Activated T-cell treated with anti-CD3 and anti-CD28 coated beads for 1 hour (primary cell): Measurements from ENCODE around the gene FCSK.
"Not testable (repeated sequence)": the region's sequence is repeated elsewhere in the genome, so short reads cannot be mapped to it uniquely, and the experiment has no call there.

Experiments used
- DNase-seq: peaks from one replicate; pipeline ENCODE4 v3.0.0-alpha.2; 2020; ENCODE audit warnings: low read depth

FCSK gene

DNA sequence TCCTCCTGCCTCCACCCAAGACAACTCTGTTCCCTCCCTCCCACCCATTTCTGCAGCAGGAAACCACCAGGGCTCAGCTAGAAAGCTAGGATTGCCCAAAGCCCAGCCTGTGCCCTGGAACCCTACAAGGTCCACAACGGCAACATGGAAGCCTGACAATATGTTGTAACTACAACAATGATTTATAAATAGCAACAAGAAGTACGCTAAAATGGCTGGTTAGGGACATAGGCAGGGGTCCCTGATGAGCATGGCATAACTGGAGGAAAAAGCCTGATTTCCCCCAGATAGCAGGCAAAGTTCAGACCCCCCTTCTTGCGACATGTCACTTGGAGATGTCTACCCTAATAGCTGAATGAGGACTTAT, 22.1 kb upstream of the FCSK start:
- DNase-seq = no peak

DNA sequence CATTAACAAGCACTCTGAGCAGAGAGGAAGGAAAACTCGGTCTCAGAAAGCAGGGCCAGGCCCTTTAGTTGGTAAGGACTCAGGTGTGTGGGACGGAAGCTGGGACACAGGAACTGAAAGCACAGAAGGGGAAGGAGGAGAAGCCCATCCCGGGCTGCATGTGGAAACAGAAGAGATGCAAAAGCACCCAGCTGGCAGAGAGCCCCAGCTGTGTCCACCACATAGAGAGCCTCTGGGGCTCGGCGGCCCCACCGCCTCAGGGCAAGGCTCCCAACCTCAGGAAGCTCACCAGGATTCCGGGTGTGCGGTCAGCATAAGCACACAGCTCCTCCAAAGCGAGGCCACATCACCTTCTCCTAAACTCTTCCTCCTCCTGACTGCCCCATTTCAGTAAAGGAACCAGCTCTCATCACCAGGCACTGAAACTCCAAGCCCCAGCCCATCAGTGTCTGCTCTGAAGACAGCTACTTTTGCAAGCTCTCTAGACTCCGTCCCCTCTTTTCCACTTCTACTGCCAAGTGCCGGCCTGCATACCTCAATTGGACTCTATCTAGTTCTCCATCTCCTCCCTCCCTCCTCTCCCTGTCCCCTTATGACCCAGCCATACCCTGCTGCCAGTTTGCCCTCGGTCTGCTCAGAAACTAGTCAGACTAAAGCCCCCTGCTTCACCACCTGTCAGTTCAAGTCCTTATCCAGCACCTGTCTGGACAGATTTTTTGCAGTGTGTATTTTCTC, 21.5 kb upstream of the FCSK start:
- DNase-seq = no peak

DNA sequence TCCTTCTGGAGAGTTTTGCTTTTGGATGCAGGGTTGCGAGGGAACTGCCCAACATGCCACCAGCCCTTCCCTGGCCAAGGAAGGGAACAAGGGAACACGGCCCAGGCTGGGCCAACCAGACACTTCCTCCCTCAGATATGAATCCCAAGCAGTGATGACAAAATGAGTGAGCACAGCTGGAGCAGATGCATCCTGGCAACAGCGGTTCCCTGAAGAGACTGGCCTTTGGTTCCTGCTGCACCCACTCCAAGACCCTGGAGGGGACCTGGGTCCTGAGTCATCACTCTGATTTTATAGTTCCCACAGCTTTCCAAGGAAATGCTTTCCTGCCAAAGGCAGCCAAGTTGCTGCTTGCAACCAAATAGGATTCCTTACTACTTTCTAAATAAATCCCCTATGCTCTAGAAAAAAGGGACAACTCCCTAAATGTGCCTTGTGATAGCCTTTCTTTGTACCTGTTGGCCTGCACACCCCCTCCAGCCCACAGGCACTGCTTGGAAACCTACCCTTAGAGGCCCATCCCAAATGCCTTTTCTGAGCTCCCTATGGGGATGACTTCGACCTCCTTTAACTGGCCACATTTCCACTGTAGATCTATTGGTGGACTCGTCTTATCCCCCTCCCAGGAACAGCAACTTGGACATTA, 20.8 kb upstream of the FCSK start:
- no peak for DNase-seq

DNA sequence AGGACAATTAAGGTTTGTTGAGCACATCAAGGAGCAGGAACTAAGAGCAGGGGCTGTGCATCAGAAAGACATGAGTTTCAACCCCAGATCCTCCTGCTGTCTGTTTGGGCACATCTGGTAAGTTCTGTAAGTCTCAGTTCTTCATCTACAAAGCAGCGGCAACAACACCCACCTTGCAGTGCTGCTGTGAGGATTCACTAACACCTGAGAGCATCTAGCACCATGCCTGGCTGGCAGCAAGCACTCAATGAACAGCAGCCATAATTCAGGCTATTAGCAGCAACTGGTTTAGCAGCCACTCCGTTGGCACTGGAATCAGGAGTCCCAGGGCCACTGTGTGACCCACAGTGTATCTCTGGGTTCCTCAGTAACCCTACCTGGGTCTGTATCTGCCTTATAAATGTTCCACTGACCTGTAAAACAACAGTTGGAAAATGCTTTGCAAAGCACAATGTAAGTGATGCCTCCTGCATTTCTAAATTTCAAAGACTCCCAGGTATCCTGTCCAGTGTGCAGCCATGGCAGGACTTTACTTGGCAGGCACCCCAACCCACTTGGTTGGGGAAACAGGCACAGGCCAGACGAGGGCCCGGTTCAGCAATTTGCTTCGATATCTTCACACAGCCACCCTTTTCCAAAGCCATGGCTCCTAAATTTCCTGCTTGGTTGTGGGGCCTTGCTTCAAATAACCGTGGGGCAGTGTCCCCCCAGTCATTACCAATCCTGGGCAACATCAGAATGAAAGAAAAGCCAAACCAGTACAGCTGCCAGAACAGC, 19.7 kb upstream of the FCSK start:
- no peak for DNase-seq

DNA sequence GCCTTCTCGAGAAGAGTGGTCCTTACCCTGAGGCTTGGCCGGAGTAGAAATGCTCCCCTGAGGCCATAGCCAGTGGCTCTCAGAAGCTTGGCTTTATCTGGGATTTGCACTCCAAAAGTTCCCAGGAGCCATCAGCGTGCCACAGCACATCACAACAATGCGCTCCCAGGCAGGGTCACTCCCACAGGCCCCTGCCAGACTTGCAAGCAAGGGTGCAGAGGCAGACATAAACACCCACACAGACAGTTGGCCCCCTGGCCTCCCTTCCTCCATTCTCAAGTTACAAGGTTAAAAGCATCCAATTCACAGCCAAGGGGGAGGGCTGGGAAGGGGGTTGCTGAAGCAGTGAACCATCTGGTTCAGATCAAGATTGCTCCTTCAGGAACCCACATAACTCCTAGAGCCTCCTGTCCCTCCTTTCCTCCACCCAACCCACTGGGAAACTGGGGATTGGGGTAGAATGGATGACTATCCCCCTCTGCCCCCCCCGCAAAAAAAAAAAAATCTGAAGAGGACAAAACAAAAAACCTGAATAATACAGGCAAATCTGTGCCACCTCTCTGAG, 17.3 kb upstream of the FCSK start:
- no peak for DNase-seq

DNA sequence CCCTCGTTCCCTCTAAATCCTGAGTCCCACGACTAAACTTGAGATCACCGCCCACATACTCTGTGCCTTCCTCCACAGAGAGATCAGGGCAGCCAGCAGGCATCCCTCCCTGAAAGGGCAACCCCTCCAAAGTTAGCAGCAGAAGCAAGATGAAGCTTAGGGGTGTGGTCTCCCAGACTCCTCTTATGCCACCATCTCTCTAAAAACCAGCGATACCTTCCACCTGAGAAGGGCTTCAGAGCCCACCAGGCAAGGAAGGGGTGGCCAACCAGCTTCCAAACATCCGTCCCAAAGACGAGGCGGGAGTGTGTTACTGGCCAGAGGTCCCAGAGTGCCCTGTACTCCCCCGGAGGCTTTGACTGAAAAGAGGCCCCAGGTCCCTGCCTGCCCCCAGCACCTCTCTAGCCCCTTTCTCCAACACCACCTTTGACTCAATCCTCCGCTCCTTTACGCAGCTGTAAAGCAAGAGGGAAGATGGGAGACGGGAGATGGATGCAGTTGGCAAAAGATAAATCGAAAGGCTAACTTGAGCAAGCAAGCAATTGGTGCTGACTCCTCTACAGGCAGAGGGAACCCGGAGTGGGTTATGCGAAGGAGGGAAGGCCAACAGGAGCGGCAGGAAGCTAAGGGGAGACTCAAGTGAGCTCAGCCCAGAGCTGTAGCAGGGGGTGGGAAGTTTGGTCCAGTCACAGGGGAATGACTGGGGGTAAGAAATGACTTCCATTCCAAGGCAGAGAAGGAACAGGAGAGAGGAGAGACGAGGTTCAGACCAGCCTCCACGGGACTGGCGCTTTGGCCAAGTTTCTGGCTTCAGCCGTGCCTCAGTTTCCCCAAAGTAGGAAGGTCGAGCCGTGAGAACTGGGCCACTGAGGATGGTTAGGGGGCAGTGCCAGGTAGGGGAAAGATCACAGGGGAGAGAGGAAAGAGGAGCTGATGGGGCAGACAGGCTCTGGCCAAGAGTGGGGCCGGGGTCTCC, 16.5 kb upstream of the FCSK start:
- no peak for DNase-seq

DNA sequence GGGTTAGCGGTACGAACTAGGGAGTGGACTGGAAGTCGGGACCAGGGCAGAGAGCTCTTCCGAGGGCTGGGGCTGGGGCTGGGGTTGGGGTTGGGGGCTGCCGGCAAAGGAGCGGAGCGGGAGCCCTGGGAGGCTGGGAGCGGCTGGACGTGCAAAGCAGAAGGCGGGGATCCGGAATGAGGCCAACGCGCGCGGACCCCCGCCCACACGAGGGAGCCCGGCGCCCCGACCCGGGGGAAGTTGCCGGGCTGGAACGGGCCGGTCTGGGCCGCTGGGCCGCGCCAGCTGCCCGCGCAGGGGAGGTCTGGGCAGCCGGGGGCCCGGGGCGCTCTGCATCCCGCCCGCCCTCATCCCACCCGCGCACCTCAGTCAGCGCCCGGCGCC, 15.8 kb upstream of the FCSK start:
- DNase-seq = no peak

DNA sequence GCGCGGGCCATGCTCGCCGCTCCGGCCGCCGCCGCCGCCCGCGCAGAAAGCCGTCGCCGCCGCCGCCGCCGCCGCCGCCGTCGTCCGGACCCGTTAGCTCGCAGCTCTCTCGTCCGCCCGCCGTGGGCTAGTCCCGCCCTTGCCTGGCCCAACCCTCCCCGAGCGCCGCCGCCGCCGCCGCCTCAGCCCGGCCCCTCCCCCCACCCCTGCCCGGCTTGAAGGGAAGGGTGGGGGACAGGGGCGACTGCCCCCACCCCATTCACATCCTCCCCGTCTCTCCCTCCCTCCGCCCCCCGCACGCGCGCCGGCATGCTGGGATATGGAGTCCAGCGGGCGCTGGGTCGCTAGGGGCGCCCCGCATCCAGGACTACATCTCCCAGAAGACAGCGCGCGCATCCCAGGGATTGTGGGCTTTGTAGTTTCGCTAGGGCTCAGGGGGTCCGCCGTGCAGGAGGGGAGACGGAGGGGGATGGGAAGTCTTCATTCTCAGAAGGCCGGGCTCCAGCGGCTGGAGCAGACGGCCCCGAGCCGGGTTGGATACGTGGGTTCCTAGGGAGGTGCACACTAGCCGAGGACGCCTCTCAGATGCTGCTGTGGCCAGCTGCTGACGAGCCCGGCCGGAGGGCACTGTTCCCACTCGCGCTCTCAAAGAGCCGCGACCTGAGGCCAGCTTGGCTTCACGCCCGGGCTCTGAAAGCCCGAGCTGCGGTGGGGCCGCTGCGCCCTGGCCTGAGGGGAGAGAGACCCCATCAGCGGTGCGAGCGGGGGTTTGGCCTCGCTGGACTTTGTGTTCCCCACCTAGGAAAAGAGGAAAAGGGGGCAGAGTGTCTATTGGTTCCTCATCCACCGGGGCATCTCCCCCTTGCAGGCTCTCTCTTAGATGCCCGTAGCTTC, 15.2 kb upstream of the FCSK start, which contains the start of gene ST3GAL2:
ST3GAL2 (minus strand) TSS at position 132 of the 894 bp plus-strand sequence. CDS start 40,570 bp downstream, outside the sequence.
- DNase-seq = peak; percentile 90

DNA sequence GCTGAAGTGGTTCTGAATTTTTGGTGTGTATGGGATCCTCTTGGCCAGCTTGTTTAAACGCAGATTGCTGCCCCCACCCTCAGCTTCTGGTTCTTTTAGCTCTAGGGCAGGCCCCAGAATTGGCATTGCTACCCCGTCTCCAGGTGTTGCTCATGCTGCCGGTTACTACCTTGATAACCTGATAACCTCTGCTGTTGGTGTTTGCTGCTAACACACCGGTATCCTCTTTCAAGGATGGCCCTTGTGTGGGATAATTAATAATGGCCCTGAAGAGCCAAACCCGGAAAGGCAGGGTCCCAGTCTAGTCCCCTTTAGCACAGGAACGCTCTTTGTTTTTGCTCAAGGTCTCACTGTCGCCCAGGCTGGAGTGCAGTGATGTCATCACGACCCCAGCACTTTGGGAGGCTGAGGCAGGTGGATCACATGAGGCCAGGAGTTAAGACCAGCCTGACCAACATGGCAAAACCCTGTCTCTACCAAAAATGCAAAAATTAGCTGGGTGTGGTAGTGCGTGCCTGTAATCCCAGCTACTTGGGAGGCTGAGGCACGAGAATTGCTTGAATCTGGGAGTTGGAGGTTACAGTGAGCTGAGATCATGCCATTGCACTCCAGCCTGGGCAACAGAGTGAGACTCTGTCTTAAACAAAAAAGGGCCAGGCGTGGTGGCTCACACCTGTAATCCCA, 14.2 kb upstream of the FCSK start:
- no peak for DNase-seq

DNA sequence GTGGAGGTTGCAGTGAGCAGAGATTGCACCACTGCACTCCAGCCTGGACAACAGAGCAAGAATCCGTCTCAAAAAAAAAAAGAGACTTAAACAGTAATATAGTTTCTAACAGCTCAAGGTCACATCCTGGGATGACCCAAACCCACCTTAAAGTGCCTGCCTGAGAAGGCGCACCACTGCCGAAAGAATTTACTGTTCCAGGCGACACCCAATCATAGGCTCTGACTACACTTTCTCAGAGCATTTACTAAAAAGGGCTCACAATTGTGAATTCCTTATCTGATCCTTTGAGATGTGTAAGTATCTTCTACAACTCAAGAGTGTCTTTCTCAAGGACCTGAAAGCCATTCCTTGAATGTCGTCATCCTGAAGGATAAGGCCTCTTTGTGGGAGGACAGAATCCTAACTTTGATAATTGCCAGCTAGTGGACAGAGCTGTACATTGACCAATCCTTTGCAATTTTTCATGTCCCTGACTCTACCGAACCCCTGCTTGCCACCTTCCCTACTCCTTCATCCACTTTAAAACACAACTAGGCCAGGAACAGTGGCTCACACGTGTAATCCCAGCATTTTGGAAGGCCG, 12.9 kb upstream of the FCSK start:
- no peak for DNase-seq

DNA sequence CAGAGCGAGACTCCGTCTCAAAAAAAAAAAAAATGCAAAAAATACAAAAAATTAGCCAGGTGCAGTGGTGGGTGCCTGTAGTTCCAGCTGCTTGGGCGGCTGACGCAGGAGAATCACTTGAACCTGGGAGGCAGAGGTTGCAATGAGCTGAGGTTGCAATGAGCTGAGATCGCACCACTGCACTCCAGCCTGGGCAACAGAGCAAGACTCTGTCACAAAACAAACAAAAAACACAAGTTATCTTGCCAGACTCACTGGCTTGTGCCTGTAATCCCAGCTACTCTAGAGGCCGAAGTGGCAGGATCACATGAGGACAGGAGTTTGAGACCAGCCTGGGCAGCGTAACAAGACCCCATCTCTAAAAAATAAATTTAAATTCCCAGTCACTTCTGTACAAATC, 12.1 kb upstream of the FCSK start:
- DNase-seq = no peak

DNA sequence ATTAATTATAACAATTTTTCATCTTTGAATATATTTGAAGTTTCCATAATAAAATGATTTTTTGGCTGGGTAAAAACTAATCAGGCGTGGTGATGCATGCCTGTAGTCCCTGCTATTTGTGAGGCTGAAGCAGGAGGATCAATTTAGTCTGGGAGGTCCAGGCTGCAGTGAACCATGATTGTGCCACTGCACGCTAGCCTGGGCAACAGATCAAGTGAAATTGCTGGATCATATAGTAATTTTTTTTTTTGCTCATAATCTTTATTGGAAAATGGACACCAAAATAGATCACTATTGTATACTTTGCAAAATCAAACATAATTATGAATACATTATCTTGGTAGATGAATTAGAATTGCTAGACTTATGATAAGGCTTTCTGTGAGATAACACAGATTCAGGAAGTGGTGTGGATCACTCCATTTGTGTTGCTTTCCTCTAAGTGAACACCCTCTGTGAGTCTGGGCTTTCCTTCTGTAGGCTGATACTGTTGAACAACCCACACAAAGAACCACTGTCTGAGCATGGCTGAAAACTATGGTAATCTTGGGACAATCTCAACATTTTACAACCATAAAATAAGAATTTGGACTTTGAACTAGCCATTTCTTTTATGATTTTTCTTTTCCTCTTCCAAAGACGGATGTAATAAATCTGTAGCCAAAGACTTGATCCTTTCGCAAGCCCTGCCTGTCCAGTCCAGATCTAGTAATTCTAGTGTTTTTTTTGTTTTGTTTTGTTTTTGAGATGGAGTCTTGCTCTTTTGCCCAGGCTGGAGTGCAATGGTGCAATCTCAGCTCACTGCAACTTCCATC, 9.9 kb upstream of the FCSK start:
- DNase-seq = no peak

DNA sequence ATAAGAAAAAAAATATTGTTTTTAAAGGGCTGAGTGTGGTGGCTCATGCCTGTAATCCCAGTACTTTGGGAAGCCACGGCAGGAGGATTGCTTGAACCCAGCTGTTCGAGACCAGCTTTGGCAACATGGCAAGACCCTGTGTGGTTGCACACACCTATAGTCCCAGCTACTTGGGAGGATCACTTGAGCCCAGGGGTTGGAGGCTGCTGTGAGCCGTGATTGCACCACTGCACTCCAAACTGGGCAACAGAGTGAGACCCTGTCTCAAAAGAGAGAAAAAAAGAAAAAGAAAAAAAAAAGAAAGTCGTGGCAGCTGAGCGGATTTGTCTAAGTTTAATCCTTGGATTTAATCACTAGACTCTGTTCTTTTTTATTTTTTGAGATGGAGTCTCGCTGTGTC, 6.3 kb upstream of the FCSK start:
- DNase-seq = no peak

DNA sequence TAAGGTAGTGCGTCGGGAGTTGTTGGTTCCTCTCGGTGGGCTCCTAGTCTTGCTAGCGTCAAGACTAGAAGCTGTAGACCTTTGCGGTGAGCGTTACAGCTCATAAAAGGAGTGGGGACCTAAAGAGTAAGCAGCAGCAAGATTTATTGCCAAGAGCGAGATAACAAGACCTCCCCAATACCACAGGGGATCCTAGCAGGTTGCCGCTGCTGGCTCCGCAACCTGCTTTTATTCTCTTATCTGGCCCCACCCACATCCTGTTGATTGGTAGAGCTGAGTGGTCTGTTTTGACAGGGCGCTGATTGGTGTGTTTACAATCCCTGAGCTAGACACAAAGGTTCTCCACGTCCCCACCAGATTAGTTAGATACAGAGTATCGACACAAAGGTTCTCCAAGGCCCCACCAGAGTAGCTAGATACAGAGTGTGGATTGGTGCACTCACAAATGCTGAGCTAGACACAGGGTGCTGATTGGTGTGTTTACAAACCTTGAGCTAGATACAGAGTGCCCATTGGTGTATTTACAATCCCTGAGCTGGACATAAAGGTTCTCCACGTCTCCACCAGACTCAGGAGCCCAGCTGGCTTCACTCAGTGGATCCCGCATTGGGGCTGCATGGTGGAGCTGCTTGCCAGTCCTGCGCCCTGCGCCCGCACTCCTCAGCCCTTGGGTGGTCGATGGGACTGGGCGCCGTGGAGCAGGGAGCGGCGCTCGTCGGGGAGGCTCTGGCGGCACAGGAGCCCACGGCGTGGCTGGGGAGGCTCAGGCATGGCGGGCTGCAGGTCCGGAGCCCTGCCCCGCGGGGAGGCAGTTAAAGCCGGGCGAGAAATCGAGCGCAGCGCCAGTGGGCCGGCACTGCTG, 4.0 kb upstream of the FCSK start:
- DNase-seq = not testable (repeated sequence)

DNA sequence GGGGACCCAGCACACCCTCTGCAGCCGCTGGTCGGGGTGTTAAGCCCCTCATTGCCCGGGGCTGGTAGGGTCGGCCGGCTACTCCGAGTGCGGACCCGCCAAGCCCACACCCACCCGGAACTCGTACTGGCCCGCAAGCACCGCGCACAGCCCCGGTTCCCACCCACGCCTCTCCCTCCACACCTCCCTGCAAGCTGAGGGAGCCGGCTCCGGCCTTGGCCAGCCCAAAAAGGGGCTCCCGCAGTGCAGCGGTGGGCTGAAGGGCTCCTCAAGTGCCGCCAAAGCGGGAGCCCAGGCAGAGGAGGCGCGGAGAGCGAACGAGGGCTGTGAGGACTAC, 3.4 kb upstream of the FCSK start:
- not testable (repeated sequence) for DNase-seq

DNA sequence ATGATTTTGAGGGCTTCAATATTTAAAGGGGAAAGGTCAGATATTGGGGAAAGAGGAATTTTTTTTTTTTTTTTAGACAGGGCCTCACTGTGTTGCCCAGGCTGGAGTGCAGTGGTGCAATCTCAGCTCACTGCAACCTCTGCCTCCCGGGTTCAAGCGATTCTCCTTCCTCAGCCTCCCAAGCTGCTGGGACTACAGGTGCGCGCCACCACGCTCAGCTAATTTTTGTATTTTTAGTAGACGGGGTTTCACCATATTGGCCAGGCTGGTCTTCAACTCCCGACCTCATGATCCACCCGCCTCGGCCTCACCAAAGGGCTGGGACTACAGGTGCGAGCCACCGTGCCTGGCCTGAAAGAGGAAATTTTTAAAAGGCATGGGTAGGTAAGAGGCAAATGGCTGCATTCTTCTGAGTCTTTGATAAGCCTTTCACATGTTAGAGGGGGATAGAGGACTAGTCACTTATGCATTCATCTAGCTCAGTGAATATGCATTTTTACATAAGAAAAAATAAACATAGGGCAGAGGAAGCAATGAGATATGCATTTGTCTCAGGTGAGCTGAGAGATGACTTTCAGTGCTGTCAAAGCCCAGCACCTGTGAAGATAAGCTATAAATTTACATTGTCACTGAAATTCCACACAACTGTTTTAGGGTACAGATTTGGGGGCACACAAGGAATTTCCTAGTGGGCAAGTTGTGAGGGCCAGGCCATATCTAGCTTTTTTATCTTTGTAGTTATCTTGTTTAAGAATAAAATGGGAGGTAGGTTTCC, 1.1 kb upstream of the FCSK start:
- DNase-seq = no peak

DNA sequence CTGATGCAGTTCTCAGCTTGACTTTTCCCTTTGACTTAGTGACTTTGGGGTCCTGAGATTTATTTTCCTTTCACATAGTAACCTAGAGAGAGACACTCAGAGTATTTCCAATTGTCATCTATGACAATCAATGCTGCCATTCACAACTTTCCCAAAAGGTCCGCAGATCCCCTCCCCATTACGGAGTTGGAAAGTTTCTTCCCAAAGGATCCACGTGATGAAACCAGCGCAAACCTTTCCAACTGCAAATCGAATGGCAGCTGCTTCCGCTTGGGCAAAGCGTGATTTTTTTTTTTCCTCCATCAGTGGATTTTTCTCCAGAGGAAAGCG, 538 bp upstream of the FCSK start:
- no peak for DNase-seq
